GM12891 (cell line): Measurements from ENCODE around the gene HEBP1.

Experiments used
- PAX5 ChIP-seq: IDR thresholded peaks from 2 replicates; pipeline ENCODE4 v1.6.1; 2011; ENCODE audit warnings: low read length, moderate library complexity, mild to moderate bottlenecking; ENCODE audit not compliant: insufficient read depth, severe bottlenecking
- POLR2A ChIP-seq: IDR thresholded peaks from 2 replicates; pipeline ENCODE4 v1.6.1; 2011; ENCODE audit warnings: low read depth, low read length, control low read depth
- POLR2AphosphoS5 ChIP-seq: IDR thresholded peaks from 2 replicates; pipeline ENCODE4 v1.6.1; 2011; ENCODE audit warnings: low read depth, low read length, control low read depth
- POU2F2 ChIP-seq: IDR thresholded peaks from 2 replicates; pipeline ENCODE4 v1.6.1; 2011; ENCODE audit warnings: low read depth, mild to moderate bottlenecking, control low read depth, low read length, moderate library complexity
- SPI1 ChIP-seq: IDR thresholded peaks from 2 replicates; pipeline ENCODE4 v1.6.1; 2011; ENCODE audit warnings: low read depth, low read length, control low read depth
- TAF1 ChIP-seq: IDR thresholded peaks from 2 replicates; pipeline ENCODE4 v1.6.1; 2011; ENCODE audit warnings: low read depth, low read length, control low read depth

DNA sequence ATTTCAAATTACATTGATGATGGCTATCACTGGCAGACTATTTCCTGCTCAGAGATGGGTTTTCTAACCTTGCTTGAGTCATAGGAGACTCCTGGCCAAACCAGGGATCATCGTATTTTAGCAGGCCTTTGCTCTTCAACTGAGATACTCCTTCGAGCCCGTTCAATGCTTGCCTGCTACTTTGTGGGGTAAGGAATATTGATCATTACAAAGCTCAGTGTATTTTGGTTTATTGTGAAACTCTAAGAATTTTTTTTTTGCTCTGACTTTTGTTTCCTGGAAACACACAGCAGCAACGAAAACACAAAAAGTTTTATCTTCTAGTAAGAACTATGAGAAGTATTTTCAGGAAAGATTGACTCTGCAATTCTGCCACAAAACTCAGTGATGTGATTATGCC is 52.2 kb downstream of the HEBP1 start:
- TF ChIP-seq POLR2A (no peak), TAF1 (no peak), POLR2AphosphoS5 (no peak), PAX5 (no peak), POU2F2 (no peak), SPI1 (no peak)
